IPS-20b (cell line): ENCODE results near the gene CDK5RAP1.

Experiments used
- H3K27ac ChIP-seq: one replicate; pipeline ENCODE4 v1.5.1; 2013; ENCODE audit warnings: low read length
- H3K27me3 ChIP-seq: 2 replicates; pipeline ENCODE4 v1.6.1; 2013; ENCODE audit warnings: mild to moderate bottlenecking, low read length, inconsistent platforms; ENCODE audit not compliant: insufficient read depth
- H3K36me3 ChIP-seq: 2 replicates; pipeline ENCODE4 v1.6.1; 2013; ENCODE audit warnings: low read depth, mild to moderate bottlenecking, inconsistent platforms, low read length, moderate library complexity; ENCODE audit not compliant: insufficient read depth
- H3K4me1 ChIP-seq: 2 replicates; pipeline ENCODE4 v1.6.1; 2013; ENCODE audit warnings: mild to moderate bottlenecking, control low read depth, inconsistent platforms, low read length, moderate library complexity; ENCODE audit not compliant: insufficient read depth
- H3K4me3 ChIP-seq: 2 replicates; pipeline ENCODE4 v1.5.1; 2013; ENCODE audit warnings: mild to moderate bottlenecking, low read length, inconsistent platforms
- H3K9ac ChIP-seq: 2 replicates; pipeline ENCODE4 v1.6.1; 2013; ENCODE audit warnings: low read depth, mild to moderate bottlenecking, inconsistent platforms, low read length, moderate library complexity
- H3K9me3 ChIP-seq: 2 replicates; pipeline ENCODE4 v1.6.1; 2013; ENCODE audit warnings: mild to moderate bottlenecking, low read depth, low read length, inconsistent platforms; ENCODE audit not compliant: insufficient read depth

The CDK5RAP1 gene

GRCh38 chr20:33337531-33338165, 63.7 kb downstream of the CDK5RAP1 start:
- H3K27ac ChIP-seq: no peak overlapping the region
- H3K27me3 ChIP-seq: no peaks in the 10 kb centered on the region
- no peaks in the 10 kb centered on the region for H3K4me1 ChIP-seq
- no peak overlapping the region for H3K9ac ChIP-seq
- H3K36me3 ChIP-seq: no peaks in the 10 kb centered on the region
- no peak overlapping the region for H3K4me3 ChIP-seq
- H3K9me3 ChIP-seq: no peaks in the 10 kb centered on the region

- Histone ChIP-seq H3K4me1 (no peaks in the 10 kb centered on the region), H3K4me3 (no peak overlapping the region), H3K9me3 (no peaks in the 10 kb centered on the region), H3K27ac (no peak overlapping the region), H3K9ac (no peak overlapping the region), H3K27me3 (no peaks in the 10 kb centered on the region), H3K36me3 (no peaks in the 10 kb centered on the region)
Observed at GRCh38 chr20:33337119-33337518, 64.2 kb downstream of the CDK5RAP1 start.

- no peaks in the 10 kb centered on the region for H3K36me3 ChIP-seq
- H3K4me3 ChIP-seq: no peak overlapping the region
- no peak overlapping the region for H3K27ac ChIP-seq
- no peaks in the 10 kb centered on the region for H3K27me3 ChIP-seq
- H3K9me3 ChIP-seq: no peaks in the 10 kb centered on the region
- no peaks in the 10 kb centered on the region for H3K4me1 ChIP-seq
- H3K9ac ChIP-seq: no peak overlapping the region
Observed at GRCh38 chr20:33336375-33336774, 64.9 kb downstream of the CDK5RAP1 start.

- H3K27ac ChIP-seq: no peak overlapping the region
- H3K9ac ChIP-seq: no peak overlapping the region
- no peaks in the 10 kb centered on the region for H3K9me3 ChIP-seq
- H3K4me1 ChIP-seq: no peaks in the 10 kb centered on the region
- no peaks in the 10 kb centered on the region for H3K27me3 ChIP-seq
- H3K4me3 ChIP-seq: no peak overlapping the region
- no peaks in the 10 kb centered on the region for H3K36me3 ChIP-seq
Observed at GRCh38 chr20:33334111-33334510, 67.2 kb downstream of the CDK5RAP1 start.

GRCh38 chr20:33333616-33334015, 67.7 kb downstream of the CDK5RAP1 start:
- no peaks in the 10 kb centered on the region for H3K9me3 ChIP-seq
- no peaks in the 10 kb centered on the region for H3K4me1 ChIP-seq
- no peaks in the 10 kb centered on the region for H3K36me3 ChIP-seq
- H3K27ac ChIP-seq: no peak overlapping the region
- no peaks in the 10 kb centered on the region for H3K27me3 ChIP-seq
- H3K9ac ChIP-seq: no peak overlapping the region
- H3K4me3 ChIP-seq: no peak overlapping the region

- Histone ChIP-seq H3K27ac (no peak overlapping the region), H3K36me3 (no peaks in the 10 kb centered on the region), H3K4me3 (no peak overlapping the region), H3K27me3 (no peaks in the 10 kb centered on the region), H3K9me3 (no peaks in the 10 kb centered on the region), H3K4me1 (no peaks in the 10 kb centered on the region), H3K9ac (no peak overlapping the region)
Observed at GRCh38 chr20:33332905-33333456, 68.3 kb downstream of the CDK5RAP1 start.

- Histone ChIP-seq H3K9ac (no peak overlapping the region), H3K27me3 (no peaks in the 10 kb centered on the region), H3K9me3 (no peaks in the 10 kb centered on the region), H3K4me3 (no peak overlapping the region), H3K4me1 (no peaks in the 10 kb centered on the region), H3K36me3 (no peaks in the 10 kb centered on the region), H3K27ac (no peak overlapping the region)
Observed at GRCh38 chr20:33328157-33329137, 72.9 kb downstream of the CDK5RAP1 start.

- Histone ChIP-seq H3K4me3 (no peak overlapping the region), H3K9ac (no peak overlapping the region), H3K9me3 (no peaks in the 10 kb centered on the region), H3K27me3 (no peaks in the 10 kb centered on the region), H3K4me1 (no peaks in the 10 kb centered on the region), H3K27ac (no peak overlapping the region), H3K36me3 (no peaks in the 10 kb centered on the region)
Observed at GRCh38 chr20:33325350-33325749, 76.0 kb downstream of the CDK5RAP1 start.

- no peaks in the 10 kb centered on the region for H3K9me3 ChIP-seq
- H3K36me3 ChIP-seq: no peaks in the 10 kb centered on the region
- no peaks in the 10 kb centered on the region for H3K4me1 ChIP-seq
- H3K9ac ChIP-seq: no peak overlapping the region
- no peak overlapping the region for H3K27ac ChIP-seq
- no peaks in the 10 kb centered on the region for H3K27me3 ChIP-seq
- H3K4me3 ChIP-seq: no peak overlapping the region
Observed at GRCh38 chr20:33323236-33323635, 78.1 kb downstream of the CDK5RAP1 start.

- H3K4me3 ChIP-seq: no peak overlapping the region
- no peaks in the 10 kb centered on the region for H3K4me1 ChIP-seq
- no peaks in the 10 kb centered on the region for H3K36me3 ChIP-seq
- H3K9me3 ChIP-seq: no peaks in the 10 kb centered on the region
- H3K27me3 ChIP-seq: no peaks in the 10 kb centered on the region
- H3K9ac ChIP-seq: no peak overlapping the region
- no peak overlapping the region for H3K27ac ChIP-seq
Observed at GRCh38 chr20:33322456-33322855, 78.9 kb downstream of the CDK5RAP1 start.

GRCh38 chr20:33320006-33320405, 81.3 kb downstream of the CDK5RAP1 start:
- Histone ChIP-seq H3K4me3 (no peak overlapping the region), H3K4me1 (no peaks in the 10 kb centered on the region), H3K36me3 (no peaks in the 10 kb centered on the region), H3K27ac (no peak overlapping the region), H3K9me3 (no peaks in the 10 kb centered on the region), H3K9ac (no peak overlapping the region), H3K27me3 (no peaks in the 10 kb centered on the region)

GRCh38 chr20:33318096-33318429, 83.3 kb downstream of the CDK5RAP1 start:
- no peaks in the 10 kb centered on the region for H3K4me1 ChIP-seq
- H3K36me3 ChIP-seq: no peaks in the 10 kb centered on the region
- H3K27me3 ChIP-seq: no peaks in the 10 kb centered on the region
- no peak overlapping the region for H3K27ac ChIP-seq
- no peak overlapping the region for H3K9ac ChIP-seq
- H3K9me3 ChIP-seq: no peaks in the 10 kb centered on the region
- no peak overlapping the region for H3K4me3 ChIP-seq
